HG02938 (cell line): ENCODE results near the gene GSTK1.
"Not testable (repeated sequence)": the region's sequence is repeated elsewhere in the genome, so short reads cannot be mapped to it uniquely, and the experiment has no call there.

Experiments used
- ATAC-seq: cut with Tn5 transposase; IDR thresholded peaks from one replicate; pipeline ENCODE4 v1.9.1; 2021; ENCODE audit warnings: mild to moderate bottlenecking, moderate library complexity; ENCODE audit not compliant: unreplicated experiment

Gene GSTK1

GRCh38 chr7:143238289-143238980 lies 24.8 kb upstream of the GSTK1 start:
- no peak for ATAC-seq

GRCh38 chr7:143239813-143240212 lies 23.4 kb upstream of the GSTK1 start:
- ATAC-seq = no peak

- peak; percentile 94 for ATAC-seq
These were observed 22.7 kb upstream of the GSTK1 start for GRCh38 chr7:143240291-143241168.

GRCh38 chr7:143242306-143242705 lies 20.9 kb upstream of the GSTK1 start:
- ATAC-seq = no peak

GRCh38 chr7:143243111-143243510 lies 20.1 kb upstream of the GSTK1 start:
- ATAC-seq = no peak

- ATAC-seq = no peak
These were observed 19.6 kb upstream of the GSTK1 start for GRCh38 chr7:143243614-143244013.

- ATAC-seq = no peak
These were observed 18.9 kb upstream of the GSTK1 start for GRCh38 chr7:143244321-143244720.

- ATAC-seq = no peak
These were observed 18.1 kb upstream of the GSTK1 start for GRCh38 chr7:143245123-143245522.

GRCh38 chr7:143247372-143247771 lies 15.9 kb upstream of the GSTK1 start:
- ATAC-seq = no peak

- no peak for ATAC-seq
These were observed 14.4 kb upstream of the GSTK1 start for GRCh38 chr7:143248761-143249354.

- no peak for ATAC-seq
These were observed 13.0 kb upstream of the GSTK1 start for GRCh38 chr7:143250199-143250598.

- ATAC-seq = no peak
These were observed 12.4 kb upstream of the GSTK1 start for GRCh38 chr7:143250822-143251221.

- ATAC-seq = no peak
These were observed 11.2 kb upstream of the GSTK1 start for GRCh38 chr7:143252006-143252405.

GRCh38 chr7:143255564-143255963 lies 7.7 kb upstream of the GSTK1 start:
- ATAC-seq = no peak

- peak; percentile 4 for ATAC-seq
These were observed 6.9 kb upstream of the GSTK1 start for GRCh38 chr7:143256325-143256724.

GRCh38 chr7:143256932-143257331 lies 6.3 kb upstream of the GSTK1 start:
- ATAC-seq = peak; percentile 74

- no peak for ATAC-seq
These were observed 5.7 kb upstream of the GSTK1 start for GRCh38 chr7:143257501-143257900.

GRCh38 chr7:143258831-143259230 lies 4.4 kb upstream of the GSTK1 start:
- ATAC-seq = peak; percentile 29

- ATAC-seq = no peak
These were observed 3.5 kb upstream of the GSTK1 start for GRCh38 chr7:143259765-143260164.

- no peak for ATAC-seq
These were observed 1.3 kb upstream of the GSTK1 start for GRCh38 chr7:143261901-143262300.

- ATAC-seq = not testable (repeated sequence)
These were observed 941 bp downstream of the GSTK1 start for GRCh38 chr7:143264196-143264568.
